HFF-Myc (cell line): Measurements from ENCODE around the gene SCFD2.

Experiments
- DNase-seq: peaks from one replicate; pipeline ENCODE4 v3.0.0-alpha.2; 2011; ENCODE audit warnings: low read depth; ENCODE audit errors: extremely low read depth
- H3K4me3 ChIP-seq: replicated peaks from 2 replicates; pipeline ENCODE4 v1.5.1; 2011; ENCODE audit warnings: low read depth, mild to moderate bottlenecking, control low read depth, low read length
- CTCF ChIP-seq: IDR thresholded peaks from 2 replicates; pipeline ENCODE4 v1.5.1; 2012; ENCODE audit warnings: mild to moderate bottlenecking, low read depth, low read length, control low read depth; ENCODE audit errors: missing control alignments

SCFD2 gene

GRCh38 chr4:53009824-53010223 lies 356.0 kb downstream of the SCFD2 start:
- no peak for DNase-seq
- no peak overlapping the region for H3K4me3 ChIP-seq
- no peak for TF ChIP-seq CTCF

- no peak for DNase-seq
- no peak overlapping the region for H3K4me3 ChIP-seq
- no peak for TF ChIP-seq CTCF
These were observed 358.8 kb downstream of the SCFD2 start for GRCh38 chr4:53007024-53007423.

GRCh38 chr4:53005808-53006207 lies 360.1 kb downstream of the SCFD2 start:
- no peak for DNase-seq
- H3K4me3 ChIP-seq: no peak overlapping the region
- no peak for TF ChIP-seq CTCF

- DNase-seq: no peak
- TF ChIP-seq CTCF: no peak
- H3K4me3 ChIP-seq: no peak overlapping the region
These were observed 360.7 kb downstream of the SCFD2 start for GRCh38 chr4:53005149-53005546.

- DNase-seq: no peak
- H3K4me3 ChIP-seq: no peak overlapping the region
- TF ChIP-seq CTCF: no peak
These were observed 361.2 kb downstream of the SCFD2 start for GRCh38 chr4:53004497-53005148.

- H3K4me3 ChIP-seq: no peak overlapping the region
- no peak for DNase-seq
- no peak for TF ChIP-seq CTCF
These were observed 361.9 kb downstream of the SCFD2 start for GRCh38 chr4:53003959-53004358.

GRCh38 chr4:53000560-53000959 lies 365.3 kb downstream of the SCFD2 start:
- DNase-seq: no peak
- no peak for TF ChIP-seq CTCF
- H3K4me3 ChIP-seq: no peak overlapping the region
